KG1 (cell line): ENCODE measurements around the gene CLCF1.

Experiments
- DNase-seq: peaks from one replicate; lab custom pipeline; 2025; lab: John Stamatoyannopoulos, UW

Gene CLCF1

DNA sequence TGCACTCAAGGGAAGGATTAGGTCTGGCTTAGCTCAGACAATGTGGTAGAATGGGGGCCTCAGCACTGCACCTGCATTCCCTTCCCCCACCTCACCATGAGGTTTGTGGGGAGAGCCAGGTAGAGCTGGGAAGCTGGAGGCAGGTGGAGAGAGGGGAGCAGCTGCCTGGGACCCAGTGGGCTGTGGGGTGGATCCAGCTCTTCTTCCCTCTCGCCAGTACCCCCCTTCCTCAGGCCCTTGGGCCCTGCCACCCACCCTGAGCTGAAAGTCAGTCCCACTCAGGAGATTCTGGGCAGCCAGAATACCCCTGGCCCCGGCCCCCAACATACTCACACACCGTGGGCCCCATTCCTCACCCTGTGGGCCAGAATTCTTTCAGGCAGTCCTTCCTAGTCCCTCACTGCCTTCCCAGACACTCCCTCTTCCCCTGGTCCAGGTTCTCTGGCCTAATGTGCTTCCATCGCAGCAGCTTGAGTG, 17.0 kb downstream of the CLCF1 start:
- no peak for DNase-seq

DNA sequence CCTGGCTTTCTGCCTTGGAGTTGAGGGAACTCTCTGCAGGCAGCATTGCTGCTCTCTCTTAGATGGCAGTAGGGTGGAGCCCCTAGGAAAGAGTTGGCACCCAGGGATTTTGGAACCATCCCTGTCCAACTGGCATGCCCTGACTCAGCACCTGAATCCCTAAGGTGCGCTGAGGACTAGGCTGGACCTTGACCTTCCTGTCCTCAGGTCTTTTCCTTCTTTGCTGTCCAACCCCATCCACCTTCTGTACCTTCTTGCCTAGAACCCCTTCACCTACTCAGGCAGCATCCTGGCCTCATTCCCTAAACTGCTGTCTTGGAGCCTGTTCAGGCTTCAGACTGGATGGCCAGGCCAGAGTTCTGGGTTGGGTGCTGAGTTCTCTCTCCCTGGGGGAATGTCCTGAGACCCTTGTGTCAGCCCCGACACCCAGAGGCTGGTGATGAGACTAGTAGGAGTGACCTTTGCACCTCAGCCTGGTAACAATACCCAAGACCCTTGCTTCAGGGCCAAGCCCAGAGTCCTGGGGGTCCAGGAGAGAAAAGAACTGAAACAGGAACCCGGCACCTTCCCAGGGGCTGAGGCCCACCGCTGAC, 17.5 kb downstream of the CLCF1 start:
- DNase-seq = no peak

DNA sequence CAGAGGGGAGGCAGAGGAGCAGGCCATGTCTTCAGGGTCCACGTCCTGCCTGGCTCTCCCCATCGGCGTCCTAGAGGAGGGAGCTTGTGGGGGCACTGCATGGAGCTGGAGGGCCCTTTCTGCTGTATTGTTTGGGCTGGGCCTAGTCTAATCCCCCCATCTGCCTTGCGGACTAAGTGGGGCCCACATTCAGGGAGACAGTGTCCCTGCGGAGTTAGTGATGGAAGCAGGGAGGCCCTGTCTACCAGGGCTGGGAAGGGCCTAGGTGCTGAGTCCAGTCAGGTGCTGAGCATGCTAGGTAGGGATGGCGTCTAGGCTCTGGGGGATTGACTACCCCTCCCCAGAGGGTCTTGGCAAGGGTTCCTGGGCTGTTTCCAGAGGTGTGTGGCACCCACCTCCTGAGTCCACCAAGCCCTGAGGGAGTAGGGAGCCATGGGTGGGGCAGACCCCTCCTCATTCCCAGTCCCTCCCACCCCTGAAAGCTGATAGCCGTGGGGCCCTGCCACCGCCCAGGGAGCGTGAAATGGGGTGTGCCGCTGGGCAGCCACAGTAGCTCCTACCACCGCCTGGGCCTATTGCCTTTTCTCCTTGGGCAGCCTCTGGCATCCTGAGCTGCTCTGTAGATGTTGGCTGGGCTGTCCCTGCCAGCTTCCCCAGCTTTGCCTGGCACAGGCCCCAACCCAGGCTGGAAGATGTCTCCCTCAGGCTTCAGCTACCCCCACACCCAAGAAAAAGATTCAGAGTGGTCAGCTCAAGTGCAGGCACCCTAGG, 18.2 kb downstream of the CLCF1 start:
- DNase-seq = no peak

DNA sequence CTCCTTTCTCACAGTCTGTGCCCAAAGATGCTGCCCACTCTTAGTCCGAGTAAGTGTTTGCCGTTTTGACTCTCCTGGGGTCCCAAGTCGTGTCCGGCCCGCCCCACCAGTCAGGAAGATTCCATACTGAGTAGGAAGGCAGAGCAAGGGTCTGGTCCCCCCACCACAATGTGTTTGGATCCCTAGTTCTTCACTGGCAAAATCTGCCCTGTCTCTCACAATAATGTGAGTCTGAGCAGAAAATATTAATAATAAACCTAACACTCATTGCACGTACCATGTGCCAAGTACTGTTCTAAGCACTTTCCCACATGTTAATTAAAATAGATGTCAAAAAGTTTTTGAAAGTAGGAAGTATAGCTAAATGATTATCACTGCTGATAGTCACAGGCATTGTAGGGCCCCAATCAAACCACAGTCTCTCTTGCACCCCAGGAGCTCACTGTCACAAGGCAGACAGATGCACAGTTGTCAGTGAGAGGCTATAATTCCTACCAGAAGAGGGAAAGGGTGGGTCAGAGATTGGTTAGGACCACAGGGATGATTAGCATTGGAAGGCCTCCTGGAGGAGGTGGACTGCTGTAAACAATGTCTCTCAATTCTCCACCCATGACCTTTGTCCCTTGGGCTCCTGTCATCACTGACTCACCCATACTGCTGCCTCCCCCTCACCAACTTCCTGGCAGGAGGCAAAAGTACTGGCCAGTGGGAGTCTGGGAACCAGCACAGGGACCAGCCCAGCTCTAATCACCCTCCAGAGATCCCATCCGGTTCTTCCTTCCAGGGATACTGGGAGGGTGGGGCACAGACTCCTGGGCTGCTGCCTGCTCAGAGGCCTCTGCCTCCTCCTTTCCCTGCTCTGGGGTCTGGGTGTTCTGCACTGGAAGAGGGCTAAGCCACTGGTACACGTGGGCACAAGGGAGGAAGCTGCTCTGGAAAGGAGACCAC, 19.0 kb downstream of the CLCF1 start:
- DNase-seq = no peak

DNA sequence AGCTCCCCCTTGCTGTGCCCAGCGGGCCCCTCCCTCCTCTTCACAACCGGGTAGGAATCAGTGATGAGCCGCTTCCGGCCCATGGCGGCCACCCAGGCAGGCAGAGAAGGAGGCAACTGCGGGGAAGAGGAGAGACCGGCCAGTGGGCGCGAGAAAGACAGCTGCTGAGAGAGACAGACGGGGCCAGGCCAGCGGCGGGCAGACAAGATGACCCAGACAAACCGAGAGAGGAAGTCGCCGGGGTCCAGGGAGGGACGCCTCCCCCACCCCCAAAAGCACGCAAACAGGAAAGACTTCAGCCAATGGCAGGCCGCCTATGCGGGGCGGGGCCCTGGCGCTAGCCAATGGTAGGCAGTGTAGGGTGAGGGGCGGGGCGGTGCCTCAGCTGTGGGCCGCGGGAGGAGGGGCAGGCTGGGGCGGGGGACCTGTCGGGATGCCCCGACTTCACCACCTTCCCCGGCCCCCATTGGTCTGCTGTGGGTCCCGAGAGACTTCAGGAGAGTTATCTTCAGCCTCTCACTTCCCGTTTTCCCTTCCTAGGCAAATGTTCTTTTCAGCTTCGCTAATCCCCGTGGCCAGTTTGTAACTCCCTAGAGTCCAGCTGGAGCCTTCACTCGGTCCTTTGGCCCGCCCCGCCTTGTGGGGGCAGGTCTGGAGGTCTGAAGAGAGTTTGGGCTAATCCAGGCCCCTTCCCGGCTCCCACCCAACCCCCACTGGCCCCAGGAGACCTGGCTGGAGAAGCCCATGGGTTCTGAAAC, 19.9 kb downstream of the CLCF1 start, which contains the start of gene POLD4:
Gene POLD4 (minus strand): TSS at position 230 of the 758 bp plus-strand sequence. CDS start 147 bp downstream, at position 83.
- DNase-seq = peak; percentile 98

GRCh38 chr11:67352546-67353316, 20.7 kb downstream of the CLCF1 start:
- peak; percentile 93 for DNase-seq

DNA sequence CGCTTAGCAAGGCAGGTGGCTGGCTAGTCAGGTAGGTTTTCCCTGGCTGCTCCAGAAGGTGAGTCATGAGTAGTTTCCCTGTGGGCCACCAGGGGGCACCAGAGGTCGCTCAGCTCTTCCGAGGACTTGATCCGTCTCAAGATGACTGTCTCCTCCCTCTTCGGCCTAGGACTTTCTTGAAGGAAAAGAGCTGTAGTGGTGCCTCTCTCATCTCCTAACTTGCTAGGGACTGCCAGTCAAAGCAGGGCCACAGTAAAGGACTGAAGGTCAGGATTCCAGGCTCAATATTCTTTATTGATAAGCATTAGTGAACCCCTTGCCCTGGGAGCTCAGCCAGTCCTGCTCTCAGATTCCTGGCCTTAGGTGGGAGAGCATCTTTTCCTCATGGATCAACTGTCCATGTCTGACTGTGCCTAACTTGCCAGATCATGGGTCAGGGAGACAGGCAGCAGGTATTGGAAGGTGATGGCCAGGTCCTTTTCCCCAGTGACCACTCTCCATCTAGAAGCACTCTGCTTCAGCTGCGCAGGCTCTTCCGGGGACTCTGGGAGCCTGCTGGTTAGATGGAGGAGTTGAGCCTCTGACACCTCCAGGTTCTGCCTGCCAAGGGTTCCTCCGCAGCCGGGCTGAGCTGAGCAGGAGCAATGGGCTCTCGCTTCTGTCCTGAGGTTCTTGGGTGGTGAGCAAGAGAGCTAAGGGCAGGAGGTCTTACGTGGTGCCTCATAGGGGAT, 22.0 kb downstream of the CLCF1 start:
- DNase-seq = peak; percentile 51

GRCh38 chr11:67349928-67350465, 23.4 kb downstream of the CLCF1 start:
- no peak for DNase-seq

- no peak for DNase-seq
Observed at GRCh38 chr11:67349457-67349856, 23.9 kb downstream of the CLCF1 start.

- DNase-seq = no peak
Observed at GRCh38 chr11:67349036-67349435, 24.4 kb downstream of the CLCF1 start.

DNA sequence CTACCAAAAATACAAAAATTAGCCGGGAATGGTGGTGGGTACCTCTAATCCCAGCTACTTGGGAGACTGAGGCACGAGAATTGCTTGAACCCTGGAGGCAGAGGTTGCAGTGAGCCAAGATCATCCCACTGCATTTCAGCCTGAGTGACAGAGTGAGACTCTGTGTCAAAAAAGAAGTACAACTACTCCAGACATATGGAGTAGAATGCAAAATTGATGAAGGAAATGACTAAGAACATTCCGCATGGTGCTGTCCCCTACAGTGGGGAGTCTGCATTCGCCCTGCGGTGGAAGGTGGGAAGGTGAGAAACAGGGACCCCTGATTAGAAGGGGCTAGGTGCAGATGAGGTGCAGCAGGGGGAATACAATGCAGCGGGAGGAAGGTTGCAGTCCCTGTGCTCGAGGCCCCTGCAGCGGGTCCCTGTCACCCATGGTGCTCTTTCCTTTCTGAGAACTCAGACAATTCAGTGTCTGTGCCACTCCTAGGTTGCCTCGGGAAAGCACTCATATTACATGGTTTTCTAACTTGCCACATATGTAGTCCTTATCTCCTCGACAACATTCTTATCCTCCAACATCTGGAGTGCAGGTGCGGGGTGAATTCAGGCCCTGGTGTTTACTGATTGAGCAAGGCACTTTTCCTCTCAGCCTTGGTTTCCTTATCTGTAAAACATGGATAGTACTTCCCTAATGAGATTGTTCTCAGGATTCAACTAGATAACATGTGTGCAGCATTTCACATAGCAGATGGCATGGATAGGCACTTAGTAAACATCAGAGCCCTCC, 25.2 kb downstream of the CLCF1 start:
- no peak for DNase-seq

DNA sequence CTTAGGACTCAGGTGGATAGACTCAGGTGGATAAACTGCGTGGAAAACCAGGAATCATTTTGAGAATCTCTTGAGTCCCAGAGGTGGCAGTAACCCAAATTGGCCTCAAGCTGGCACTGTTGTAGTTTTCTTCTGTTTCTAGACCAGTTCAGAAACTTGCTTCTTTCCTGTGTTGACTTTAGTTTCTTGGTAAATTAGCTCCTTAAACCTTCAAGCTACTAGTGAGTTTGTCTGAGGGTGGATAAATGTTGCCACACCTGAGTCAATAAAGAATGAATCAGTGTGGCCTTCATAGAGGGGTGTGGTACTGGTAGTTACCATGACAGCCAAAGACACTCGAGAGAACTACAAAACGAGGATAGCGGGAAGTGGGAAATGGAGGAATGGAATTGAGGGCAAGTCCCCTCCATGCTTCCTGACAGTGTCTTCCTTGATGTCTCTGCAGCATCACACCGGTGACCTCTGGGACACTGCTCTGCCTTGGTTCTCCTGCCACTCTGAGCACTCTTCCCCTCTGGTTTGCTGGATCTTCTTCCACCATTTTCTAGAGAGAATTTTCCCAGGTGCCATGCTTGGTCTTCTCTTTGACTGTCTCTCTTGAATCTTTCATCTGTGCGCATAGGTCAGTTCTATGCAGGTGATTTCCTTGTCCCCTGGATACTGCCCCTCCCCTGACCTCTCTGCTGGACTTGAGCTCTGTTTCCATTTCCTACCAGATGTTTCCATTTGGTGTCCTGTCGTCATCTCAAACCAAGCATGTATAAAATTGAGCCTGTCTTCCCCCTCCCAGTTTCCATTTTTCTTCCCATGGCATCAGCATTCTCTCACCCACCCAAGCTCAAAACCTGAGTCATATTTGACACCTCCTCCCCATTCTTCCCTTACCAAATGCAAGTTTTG, 27.2 kb downstream of the CLCF1 start:
- peak; percentile 41 for DNase-seq

GRCh38 chr11:67345247-67345919, 28.0 kb downstream of the CLCF1 start:
- DNase-seq = no peak

GRCh38 chr11:67344264-67344663, 29.1 kb downstream of the CLCF1 start:
- DNase-seq = no peak

GRCh38 chr11:67337257-67337656, 36.1 kb downstream of the CLCF1 start:
- no peak for DNase-seq

- DNase-seq = no peak
Observed at GRCh38 chr11:67332081-67332691, 41.2 kb downstream of the CLCF1 start.

- no peak for DNase-seq
Observed at GRCh38 chr11:67323526-67323925, 49.9 kb downstream of the CLCF1 start.
